ENCODE data around the gene TNNI3. TPM values are rescaled to one million over a fixed set of nuclear protein-coding genes. Genes with fewer than 3 reads are reported as not detected.

Gene TNNI3
- total and polyA plus RNA-seq, 9 of the 15 experiments (the other 6 are each of a cell fraction or from before 2014, with no cell fraction given): 4.7 to 158 (median 42.0) TPM

DNA sequence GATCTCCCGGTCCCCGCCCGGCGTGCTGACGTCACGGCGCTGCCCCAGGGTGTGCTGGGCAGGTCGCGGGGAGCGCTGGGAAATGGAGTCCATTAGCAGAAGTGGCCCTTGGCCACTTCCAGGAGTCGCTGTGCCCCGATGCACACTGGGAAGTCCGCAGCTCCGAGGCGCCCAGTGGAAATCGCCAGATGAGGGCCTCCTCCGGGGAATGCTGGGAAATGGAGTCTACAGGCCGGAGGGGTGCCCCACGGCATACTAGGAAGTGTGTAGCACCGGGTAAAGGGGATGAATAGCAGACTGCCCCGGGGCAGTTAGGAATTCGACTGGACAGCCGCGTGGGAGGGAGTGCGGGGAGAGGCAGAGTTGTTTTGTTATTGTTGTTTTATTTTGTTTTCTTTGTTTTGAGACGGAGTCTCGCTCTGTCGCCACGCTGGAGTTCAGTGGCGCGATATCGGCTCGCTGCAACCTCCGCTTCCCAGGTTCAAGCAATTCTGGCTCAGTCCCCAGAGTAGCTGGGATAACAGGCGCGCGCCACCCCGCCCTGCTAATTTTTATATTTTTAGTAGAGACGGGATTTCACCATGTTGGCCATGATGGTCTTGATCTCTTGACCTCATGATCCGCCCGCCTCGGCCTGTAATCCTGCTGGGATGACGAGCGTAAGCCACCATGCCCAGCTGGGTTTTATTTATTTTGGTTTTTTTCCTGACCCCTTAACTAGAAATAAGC is 39.7 kb downstream of the TNNI3 start (continued):
- TF ChIP-seq, protein P1, sequence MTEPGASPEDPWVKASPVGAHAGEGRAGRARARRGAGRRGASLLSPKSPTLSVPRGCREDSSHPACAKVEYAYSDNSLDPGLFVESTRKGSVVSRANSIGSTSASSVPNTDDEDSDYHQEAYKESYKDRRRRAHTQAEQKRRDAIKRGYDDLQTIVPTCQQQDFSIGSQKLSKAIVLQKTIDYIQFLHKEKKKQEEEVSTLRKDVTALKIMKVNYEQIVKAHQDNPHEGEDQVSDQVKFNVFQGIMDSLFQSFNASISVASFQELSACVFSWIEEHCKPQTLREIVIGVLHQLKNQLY (CRISPR knock-in tag; conservative IDR thresholded peaks at IDR 0.05): no peak
- TF ChIP-seq TAF9B (IDR thresholded peaks at IDR 0.05; ENCODE audit: partially characterized antibody) (no peak), ZFP36 (IDR thresholded peaks at IDR 0.05; ENCODE audit: low read depth, low read length, partially characterized antibody) (peak; percentile 28), THRAP3 (IDR thresholded peaks at IDR 0.05; ENCODE audit: borderline replicate concordance) (no peak), TBL1XR1 (IDR thresholded peaks at IDR 0.05; ENCODE audit: low read length in 2 of 2) (peak; percentile 33 to 60; a peak in 1 of 4 replicates), ZBTB7A (IDR thresholded peaks at IDR 0.05; ENCODE audit: borderline replicate concordance, control insufficient read depth, low read depth, low read length) (0 out of 2 replicates have a peak, but pooled peaks have one; percentile 4), ILK (tag; IDR thresholded peaks at IDR 0.05; ENCODE audit: borderline replicate concordance, low read depth) (no peak), CLOCK (CRISPR knock-in tag; IDR thresholded peaks at IDR 0.05; ENCODE audit: borderline replicate concordance) (no peak), CREB1 (IDR thresholded peaks at IDR 0.05) (peak; percentile 92), CREB1 (CRISPR knock-in tag; IDR thresholded peaks at IDR 0.05) (peak; percentile 93), ZNF24 (IDR thresholded peaks at IDR 0.05) (peak; percentile 9; the same call in 1 of the 2 replicates), SIN3A (IDR thresholded peaks at IDR 0.05; ENCODE audit: borderline replicate concordance in 2 of 2, control insufficient read depth in 1 of 2, low read depth in 2 of 2, low read length in 2 of 2) (peak in 1 of 2 experiments; percentile 70; a peak in 1 of 4 replicates)
- TF ChIP-seq, protein P2, sequence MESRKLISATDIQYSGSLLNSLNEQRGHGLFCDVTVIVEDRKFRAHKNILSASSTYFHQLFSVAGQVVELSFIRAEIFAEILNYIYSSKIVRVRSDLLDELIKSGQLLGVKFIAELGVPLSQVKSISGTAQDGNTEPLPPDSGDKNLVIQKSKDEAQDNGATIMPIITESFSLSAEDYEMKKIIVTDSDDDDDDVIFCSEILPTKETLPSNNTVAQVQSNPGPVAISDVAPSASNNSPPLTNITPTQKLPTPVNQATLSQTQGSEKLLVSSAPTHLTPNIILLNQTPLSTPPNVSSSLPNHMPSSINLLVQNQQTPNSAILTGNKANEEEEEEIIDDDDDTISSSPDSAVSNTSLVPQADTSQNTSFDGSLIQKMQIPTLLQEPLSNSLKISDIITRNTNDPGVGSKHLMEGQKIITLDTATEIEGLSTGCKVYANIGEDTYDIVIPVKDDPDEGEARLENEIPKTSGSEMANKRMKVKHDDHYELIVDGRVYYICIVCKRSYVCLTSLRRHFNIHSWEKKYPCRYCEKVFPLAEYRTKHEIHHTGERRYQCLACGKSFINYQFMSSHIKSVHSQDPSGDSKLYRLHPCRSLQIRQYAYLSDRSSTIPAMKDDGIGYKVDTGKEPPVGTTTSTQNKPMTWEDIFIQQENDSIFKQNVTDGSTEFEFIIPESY (CRISPR knock-in tag; IDR thresholded peaks at IDR 0.05): peak; percentile 56; the same call in 1 of the 2 replicates
- TF ChIP-seq, protein P3, sequence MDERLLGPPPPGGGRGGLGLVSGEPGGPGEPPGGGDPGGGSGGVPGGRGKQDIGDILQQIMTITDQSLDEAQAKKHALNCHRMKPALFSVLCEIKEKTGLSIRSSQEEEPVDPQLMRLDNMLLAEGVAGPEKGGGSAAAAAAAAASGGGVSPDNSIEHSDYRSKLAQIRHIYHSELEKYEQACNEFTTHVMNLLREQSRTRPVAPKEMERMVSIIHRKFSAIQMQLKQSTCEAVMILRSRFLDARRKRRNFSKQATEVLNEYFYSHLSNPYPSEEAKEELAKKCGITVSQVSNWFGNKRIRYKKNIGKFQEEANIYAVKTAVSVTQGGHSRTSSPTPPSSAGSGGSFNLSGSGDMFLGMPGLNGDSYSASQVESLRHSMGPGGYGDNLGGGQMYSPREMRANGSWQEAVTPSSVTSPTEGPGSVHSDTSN (CRISPR knock-in tag; IDR thresholded peaks at IDR 0.05; ENCODE audit: low read depth): no peak
- TF ChIP-seq, protein P3 (tag; conservative IDR thresholded peaks at IDR 0.05; ENCODE audit: low read depth): no peak
- TF ChIP-seq, protein P4, sequence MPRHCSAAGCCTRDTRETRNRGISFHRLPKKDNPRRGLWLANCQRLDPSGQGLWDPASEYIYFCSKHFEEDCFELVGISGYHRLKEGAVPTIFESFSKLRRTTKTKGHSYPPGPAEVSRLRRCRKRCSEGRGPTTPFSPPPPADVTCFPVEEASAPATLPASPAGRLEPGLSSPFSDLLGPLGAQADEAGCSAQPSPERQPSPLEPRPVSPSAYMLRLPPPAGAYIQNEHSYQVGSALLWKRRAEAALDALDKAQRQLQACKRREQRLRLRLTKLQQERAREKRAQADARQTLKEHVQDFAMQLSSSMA (CRISPR knock-in tag; IDR thresholded peaks at IDR 0.05): no peak
